ENCODE measurements around the gene TNFAIP6. TPM values are rescaled to one million over a fixed set of nuclear protein-coding genes. Genes with fewer than 3 reads are reported as not detected.

TNFAIP6 gene
- total RNA-seq, 1 donor from 2014 or later: 2.6 TPM

DNA sequence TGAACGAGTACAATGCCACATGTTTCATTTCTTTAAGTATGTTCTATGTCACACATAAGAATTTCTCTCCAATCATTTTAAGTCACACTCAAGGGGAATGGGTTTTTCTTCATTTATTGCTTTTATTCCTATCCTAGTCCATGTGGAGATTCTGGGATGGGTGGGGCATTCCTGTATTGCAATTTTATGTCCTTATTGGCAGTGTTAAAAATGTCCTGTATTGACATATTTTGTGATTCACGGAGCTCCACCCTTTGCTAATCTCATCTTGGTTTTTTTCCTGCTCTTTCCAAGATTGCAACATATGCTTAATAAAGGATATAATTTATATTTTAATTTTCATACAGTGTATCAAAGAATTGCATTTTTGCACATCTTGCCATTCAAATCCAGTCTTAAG, 3.4 kb upstream of the TNFAIP6 start:
- no peak for DNase-seq (ENCODE audit: low read depth)
- Histone ChIP-seq H3K4me3 (ENCODE audit: low read depth, low read length) (no peak overlapping the region), H3K27me3 (ENCODE audit: control insufficient read depth, insufficient read depth, low read length) (no peaks in the 10 kb centered on the region), H3K36me3 (ENCODE audit: control insufficient read depth, insufficient read depth, low read length) (no peaks in the 10 kb centered on the region)
- TF ChIP-seq CTCF (IDR thresholded peaks at IDR 0.05; ENCODE audit: insufficient read depth, low read length, severe bottlenecking): no peak
- FAIRE-seq: no peak

DNA sequence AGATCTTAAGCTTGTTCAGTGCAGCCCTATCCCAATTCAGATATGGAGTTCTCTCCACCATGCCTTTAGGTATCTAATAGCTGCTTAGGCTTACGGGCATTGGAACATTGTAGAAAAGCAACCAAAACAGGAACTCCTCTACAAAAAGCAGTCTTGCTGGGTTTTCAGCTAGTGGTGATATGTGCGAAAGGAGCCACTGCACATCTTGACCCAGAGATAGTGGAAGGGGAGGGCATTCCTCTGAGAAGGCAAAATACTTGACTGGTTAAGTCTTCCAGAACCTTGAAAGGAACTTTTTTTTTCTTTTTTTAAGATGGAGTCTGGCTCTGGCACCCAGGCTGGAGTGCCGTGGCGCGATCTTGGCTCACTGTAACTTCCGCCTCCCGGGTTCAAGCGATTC, 2.6 kb upstream of the TNFAIP6 start:
- FAIRE-seq: no peak
- TF ChIP-seq CTCF (IDR thresholded peaks at IDR 0.05; ENCODE audit: insufficient read depth, low read length, severe bottlenecking): no peak

DNA sequence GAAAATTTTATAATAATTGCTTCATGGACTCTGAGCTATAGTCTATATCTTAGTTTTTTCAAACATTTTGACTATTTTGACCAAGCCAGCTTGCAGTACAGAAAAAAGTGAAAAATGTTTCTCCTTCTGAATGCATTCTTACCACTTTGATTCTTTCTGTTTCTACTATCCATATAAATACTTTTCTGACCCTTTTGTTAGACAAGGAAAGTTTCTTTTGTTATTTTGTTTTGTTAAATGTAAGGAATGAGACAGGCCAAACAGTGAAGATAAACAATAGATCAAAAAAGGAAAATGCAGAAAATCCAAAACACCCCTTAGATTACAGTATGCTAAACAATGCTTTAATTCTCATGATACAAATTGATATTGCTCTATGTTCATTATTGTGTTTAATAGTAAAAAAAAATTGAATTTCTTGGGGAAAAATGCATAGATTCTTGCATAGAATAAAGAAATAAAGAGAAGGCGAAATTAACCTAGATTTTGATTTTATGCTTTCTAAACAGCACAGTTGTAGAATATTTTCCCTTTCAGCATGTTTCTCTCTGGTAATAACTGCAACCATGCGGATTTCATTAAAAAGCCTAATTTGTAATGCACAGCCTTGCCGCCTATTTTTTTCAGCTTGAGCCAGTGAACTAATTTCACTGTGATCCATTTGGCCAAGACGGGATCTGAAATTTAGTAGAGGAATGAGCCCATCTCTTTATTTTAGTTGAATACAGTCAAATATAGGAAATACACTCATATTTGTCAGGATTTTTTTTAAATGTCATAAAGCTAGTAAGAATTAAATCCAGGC, 976 bp downstream of the TNFAIP6 start:
- no peak for FAIRE-seq
- DNase-seq (ENCODE audit: low read depth): no peak
- TF ChIP-seq CTCF (IDR thresholded peaks at IDR 0.05; ENCODE audit: insufficient read depth, low read length, severe bottlenecking): no peak
- Histone ChIP-seq H3K4me3 (ENCODE audit: low read depth, low read length) (no peak overlapping the region), H3K27me3 (ENCODE audit: control insufficient read depth, insufficient read depth, low read length) (no peaks in the 10 kb centered on the region), H3K36me3 (ENCODE audit: control insufficient read depth, insufficient read depth, low read length) (no peaks in the 10 kb centered on the region)

More for the DNA sequence above, 2.6 kb upstream of the TNFAIP6 start:
- Histone ChIP-seq H3K36me3 (ENCODE audit: control insufficient read depth, insufficient read depth, low read length) (no peaks in the 10 kb centered on the region), H3K4me3 (ENCODE audit: low read depth, low read length) (no peak overlapping the region), H3K27me3 (ENCODE audit: control insufficient read depth, insufficient read depth, low read length) (no peaks in the 10 kb centered on the region)
- no peak for DNase-seq (ENCODE audit: low read depth)

DNA sequence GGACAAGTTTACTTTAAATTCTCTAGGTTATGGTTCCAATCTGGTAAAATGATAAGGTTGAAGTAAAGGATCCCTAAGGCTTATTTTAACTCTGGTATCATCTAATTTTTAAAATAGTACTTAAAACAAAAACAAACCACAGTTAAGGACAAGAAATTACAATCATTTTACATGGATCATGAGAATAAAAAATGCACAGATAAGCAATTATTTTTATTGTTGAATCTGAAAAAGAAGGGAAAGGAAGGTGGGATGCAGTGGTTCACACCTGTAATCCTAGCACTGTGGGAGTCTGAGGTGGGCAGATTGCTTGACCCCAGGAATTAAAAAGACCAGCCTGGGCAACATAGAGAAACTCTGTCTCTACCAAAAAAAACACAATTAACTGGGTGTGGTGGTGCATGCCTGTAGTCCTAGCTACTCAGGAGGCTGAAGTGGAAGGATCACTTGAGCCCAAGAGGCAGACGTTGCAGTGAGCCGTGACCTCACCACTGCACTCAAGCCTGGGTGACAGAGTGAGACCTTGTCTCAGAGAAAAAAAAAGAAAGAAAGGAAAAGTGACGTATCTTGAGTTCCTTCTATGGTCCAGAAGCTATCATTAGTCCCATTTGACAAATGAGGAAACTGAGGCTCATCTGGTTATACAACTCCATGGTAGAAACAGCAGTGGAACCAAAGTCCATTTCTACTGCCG, 2.5 kb downstream of the TNFAIP6 start:
- no peak overlapping the region for H3K4me3 ChIP-seq (ENCODE audit: low read depth, low read length)
- FAIRE-seq (no peak), DNase-seq (ENCODE audit: low read depth) (no peak)
- no peaks in the 10 kb centered on the region for H3K36me3 ChIP-seq (ENCODE audit: control insufficient read depth, insufficient read depth, low read length)
- no peak for TF ChIP-seq CTCF (IDR thresholded peaks at IDR 0.05; ENCODE audit: insufficient read depth, low read length, severe bottlenecking)
- no peaks in the 10 kb centered on the region for H3K27me3 ChIP-seq (ENCODE audit: control insufficient read depth, insufficient read depth, low read length)

DNA sequence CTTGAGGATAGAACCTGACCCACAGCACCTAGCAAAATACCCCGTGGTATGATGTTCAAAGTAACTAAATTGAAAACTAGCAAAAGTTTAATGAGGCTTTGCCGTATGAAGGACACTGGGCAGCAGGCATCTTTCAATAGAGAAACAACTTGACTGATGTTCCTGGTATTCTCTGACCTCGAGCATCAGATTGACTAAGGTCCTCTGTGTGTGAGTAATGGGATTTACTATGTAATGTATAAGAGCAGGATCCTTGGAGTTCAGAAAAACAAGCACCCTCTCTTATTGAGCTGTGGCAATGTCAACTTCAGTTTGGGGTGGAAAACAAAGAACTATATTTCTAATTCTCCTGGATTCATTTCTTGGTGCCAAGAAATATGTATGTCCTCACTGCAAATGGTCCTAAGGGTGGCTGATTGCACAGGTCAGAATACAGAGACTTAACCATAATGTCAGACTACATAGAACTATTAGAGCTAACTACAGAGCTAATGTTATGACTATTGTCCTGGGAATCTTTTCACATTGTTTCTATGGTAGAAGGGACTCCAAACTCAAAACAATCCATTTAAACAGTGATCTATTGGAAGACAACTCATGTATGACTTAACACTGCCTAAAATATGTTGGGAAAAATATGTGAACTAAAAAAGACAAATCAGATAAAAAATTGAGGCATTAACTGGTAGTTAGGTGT, 4.4 kb downstream of the TNFAIP6 start:
- FAIRE-seq (no peak), DNase-seq (ENCODE audit: low read depth) (no peak)
- TF ChIP-seq CTCF (IDR thresholded peaks at IDR 0.05; ENCODE audit: insufficient read depth, low read length, severe bottlenecking): no peak
- no peaks in the 10 kb centered on the region for H3K36me3 ChIP-seq (ENCODE audit: control insufficient read depth, insufficient read depth, low read length)
- no peaks in the 10 kb centered on the region for H3K27me3 ChIP-seq (ENCODE audit: control insufficient read depth, insufficient read depth, low read length)
- H3K4me3 ChIP-seq (ENCODE audit: low read depth, low read length): no peak overlapping the region

Data from bronchial epithelial cell (primary cell).